ENCODE measurements around the gene IFNGR2. TPM values are rescaled to one million over a fixed set of nuclear protein-coding genes. Genes with fewer than 3 reads are reported as not detected.
A peak's percentile ranks its signal among the peaks of the same experiment; 100 is the strongest.
"Not testable (repeated sequence)": the region's sequence is repeated elsewhere in the genome, so short reads cannot be mapped to it uniquely, and the experiment has no call there.

Gene IFNGR2
- total RNA-seq, 1 donor from 2014 or later: 70.1 TPM

DNA sequence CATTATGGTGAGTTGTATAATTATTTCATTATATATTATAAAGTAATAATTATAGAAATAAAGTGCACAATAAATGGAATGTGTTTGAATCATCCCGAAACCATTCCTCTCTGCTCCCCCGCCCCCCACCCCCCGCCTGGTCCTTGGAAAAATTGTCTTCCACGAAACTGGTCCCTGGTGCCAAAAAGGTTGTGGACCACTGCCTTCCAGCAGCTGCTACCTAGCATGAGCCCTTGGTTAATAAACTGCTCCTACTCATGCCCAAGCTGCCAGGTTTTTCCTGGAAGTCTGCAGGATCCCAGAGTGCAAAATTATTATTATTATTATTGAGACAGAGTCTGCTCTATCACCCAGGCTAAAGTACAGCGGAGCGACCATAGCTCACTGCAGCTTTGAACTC lies 6.8 kb upstream of the IFNGR2 start:
- intact Hi-C loops (cut with DNase I): no loop called here
- no peak for DNase-seq (ENCODE audit: low spot score)
- ATAC-seq: no peak

GRCh38 chr21:33396951-33397350 lies 6.3 kb upstream of the IFNGR2 start:
- ATAC-seq (peak; percentile 57), DNase-seq (ENCODE audit: low spot score) (no peak)
- intact Hi-C loops (cut with DNase I): no loop called here

GRCh38 chr21:33397717-33398116 lies 5.5 kb upstream of the IFNGR2 start:
- intact Hi-C loops (cut with DNase I): no loop called here
- ATAC-seq: no peak
- DNase-seq (ENCODE audit: low spot score): no peak

- intact Hi-C loops (cut with DNase I): no loop called here
- ATAC-seq (no peak), DNase-seq (ENCODE audit: low spot score) (no peak)
Measured at GRCh38 chr21:33398361-33398760, 4.9 kb upstream of the IFNGR2 start.

DNA sequence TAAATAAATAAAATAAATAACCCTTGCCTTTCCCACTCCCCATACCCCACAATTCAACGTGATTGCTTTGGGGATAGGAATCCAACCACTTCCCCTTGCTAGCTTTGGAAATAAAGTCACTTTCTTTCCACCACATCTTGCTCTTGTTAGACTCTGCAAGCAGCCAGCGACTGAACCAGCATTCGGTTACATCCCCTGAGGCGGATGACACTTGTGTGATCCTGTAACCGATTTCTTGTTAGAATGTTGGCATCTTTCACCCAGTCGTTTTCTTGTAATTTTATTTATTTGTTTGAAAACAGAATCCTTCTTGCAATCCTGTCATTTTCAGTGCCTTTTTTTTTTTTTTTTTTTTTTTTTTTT lies 1.6 kb upstream of the IFNGR2 start:
- DNase-seq (ENCODE audit: low spot score) (no peak), ATAC-seq (no peak)
- intact Hi-C loops (cut with DNase I): no loop called here

DNA sequence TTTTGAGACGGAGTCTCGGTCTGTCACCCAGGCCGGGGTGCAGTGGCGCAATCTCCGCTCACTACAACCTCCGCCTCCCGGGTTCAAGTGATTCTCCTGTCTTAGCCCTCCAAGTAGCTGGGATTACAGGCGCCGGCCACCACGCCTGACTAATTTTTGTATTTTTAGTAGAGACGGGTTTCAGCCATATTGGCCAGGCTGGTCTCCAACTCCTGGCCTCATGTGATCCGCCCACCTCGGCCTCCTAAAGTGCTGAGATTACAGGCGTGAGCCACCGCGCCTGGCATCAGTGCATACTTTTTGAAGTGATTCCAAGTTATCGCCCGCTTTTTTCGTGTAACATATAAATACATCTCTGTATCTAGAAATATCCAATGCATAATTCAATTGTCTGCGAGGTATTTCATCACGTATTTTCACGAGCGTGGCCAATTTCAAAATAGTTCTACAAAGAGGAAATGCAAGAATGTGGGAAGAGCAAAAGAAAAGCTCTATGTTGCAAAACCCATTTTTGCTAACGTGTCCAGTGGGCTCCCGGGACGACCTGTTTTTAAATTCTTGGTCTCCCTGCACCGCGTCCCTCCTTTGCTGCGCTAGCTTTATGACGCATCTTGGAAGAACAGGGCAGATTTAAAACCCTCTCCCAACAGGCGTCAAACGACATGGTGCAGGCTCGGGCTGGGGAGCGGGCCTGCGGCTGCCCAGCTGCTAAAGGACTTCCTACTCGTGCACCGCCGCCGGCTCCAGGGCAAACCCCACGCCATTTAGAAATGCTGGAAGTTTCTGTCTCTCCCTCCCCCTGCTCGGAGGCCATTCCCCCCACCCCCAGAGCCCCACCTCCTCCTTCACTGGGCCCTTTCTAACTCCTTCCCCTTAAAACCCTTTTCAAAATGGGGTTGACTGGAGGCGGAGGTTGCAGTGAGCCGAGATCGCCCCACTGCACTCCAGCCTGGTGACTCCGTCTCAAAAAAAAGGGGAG lies 923 bp upstream of the IFNGR2 start:
- DNase-seq (ENCODE audit: low spot score) (peak; percentile 83), ATAC-seq (peak; percentile 66)
- intact Hi-C loops (cut with DNase I): no loop called here

DNA sequence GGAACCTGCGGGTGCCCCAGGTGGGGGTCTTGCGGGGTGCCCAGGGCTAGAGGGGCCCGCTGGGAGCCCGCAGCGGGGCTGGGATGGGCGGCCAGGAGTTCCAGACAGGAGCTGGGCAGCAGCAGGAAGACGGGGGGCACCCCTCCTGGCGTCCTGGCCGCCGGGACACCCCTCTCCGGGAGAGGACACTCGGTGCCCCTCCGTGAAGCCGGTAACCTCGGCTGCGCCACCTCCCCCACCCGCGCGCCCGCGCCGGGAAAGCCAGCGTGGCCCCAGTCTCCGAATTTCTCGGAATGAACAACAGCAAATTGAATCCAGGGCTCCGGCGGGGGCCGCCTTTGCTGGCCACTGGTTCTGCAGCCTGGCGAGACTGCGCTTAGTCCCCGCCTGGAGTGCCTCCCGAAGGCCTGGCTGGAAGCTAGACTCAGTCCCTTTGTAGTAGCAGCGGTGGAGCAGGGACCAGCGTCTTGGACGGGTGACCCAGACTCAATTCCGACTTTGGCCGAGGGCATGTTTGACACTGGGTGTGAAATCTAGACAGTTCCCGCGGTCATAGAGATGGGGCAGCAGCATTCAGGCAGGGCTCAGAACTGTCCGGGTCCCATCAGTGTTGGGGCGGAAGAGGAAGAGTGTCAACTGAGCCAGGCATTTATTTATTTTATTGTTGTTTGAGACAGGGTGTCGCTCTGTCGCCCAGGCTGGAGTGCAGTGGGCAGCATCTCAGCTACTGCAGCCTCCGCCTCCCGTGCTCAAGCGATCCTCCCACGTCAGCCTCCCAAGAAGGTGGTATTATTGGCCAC lies 773 bp downstream of the IFNGR2 start:
- peak; percentile 84 for DNase-seq (ENCODE audit: low spot score)
- ATAC-seq: peak; percentile 40
- intact Hi-C loops (cut with DNase I): no loop called here

- ATAC-seq (no peak), DNase-seq (ENCODE audit: low spot score) (no peak)
- intact Hi-C loops (cut with DNase I): no loop called here
Measured at GRCh38 chr21:33406493-33406892, 3.3 kb downstream of the IFNGR2 start.

DNA sequence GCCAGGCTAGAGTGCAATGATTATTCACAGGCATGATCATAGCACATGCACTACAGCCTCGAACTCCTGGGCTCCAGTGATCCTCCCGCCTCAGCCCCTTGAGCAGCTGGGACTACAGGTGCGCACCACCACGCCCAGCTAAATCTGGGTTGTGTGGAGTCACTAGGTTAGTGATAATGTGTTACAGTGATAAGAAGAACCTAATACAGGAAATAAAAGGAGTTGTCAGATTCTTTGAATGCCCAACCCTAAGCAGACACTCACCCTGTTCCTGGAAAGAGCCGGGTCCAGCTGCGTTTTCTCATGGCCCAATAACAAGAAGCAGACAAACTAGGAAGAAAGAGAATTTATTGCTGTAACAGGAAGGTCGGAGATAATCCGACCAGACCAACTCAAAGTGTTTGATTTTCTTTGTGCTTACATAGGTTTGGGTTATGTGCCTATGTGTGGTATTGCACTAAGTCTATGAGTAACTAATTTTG lies 8.8 kb downstream of the IFNGR2 start:
- DNase-seq (ENCODE audit: low spot score): no peak
- intact Hi-C loops (cut with DNase I): no loop called here
- ATAC-seq: peak; percentile 48

DNA sequence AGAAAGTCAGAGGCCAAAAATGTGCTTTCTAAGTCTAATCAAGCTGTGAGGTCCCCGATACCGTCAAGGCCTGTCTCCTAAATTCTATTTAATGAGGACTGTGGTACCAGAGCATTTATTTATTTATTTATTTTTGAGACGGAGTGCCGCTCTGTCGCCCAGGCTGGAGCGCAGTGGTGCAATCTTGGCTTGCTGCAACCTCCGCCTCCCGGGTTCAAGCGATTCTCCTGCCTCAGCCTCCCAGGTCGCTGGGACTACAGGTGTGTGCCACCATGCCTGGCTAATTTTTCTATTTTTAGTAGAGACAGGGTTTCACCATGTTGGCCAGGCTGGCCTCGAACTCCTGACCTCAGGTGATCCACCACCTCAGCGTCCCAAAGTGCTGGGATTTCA lies 9.2 kb downstream of the IFNGR2 start:
- DNase-seq (ENCODE audit: low spot score); ATAC-seq; intact Hi-C loops (cut with DNase I): not testable (repeated sequence)

- intact Hi-C loops (cut with DNase I): no loop called here
- ATAC-seq: no peak
- no peak for DNase-seq (ENCODE audit: low spot score)
Measured at GRCh38 chr21:33412832-33413519, 9.8 kb downstream of the IFNGR2 start.

DNA sequence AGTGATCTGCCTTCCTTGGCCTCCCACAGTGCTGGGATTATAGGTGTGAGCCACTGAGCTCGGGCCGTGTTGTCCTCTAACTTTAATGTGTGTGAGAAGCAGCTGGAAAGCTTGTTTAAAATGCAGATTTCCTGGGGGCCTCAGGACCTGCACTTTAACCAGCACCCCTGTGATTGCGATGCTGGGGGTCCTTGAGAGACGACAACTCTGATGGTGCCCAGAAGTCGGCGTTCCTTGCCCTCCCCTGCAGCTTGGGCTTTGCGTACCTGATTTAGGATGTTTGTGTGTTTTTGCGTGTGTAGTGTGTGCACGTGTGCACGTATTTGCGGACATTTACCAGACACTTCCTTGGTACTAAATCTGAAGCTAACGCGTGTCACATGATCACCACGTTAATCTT lies 10.9 kb downstream of the IFNGR2 start:
- intact Hi-C loops (cut with DNase I): no loop called here
- no peak for DNase-seq (ENCODE audit: low spot score)
- ATAC-seq: no peak

DNA sequence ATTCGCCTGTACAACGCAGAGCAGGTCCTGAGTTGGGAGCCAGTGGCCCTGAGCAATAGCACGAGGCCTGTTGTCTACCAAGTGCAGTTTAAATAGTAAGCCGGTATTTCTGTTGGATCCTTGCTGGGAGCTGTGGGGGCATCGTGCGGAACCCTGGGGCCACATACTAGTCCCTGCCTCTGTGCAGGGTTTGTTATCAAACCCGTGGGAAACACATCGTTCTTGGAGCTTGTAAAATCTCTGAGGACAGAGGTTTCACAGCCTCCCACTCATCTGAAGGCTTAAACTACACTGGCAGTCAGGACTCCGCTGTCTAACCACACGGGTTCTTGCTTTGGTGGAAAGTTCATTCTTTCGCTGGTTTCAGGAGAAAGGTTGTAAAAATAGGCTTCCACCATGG lies 11.7 kb downstream of the IFNGR2 start:
- no peak for ATAC-seq
- no peak for DNase-seq (ENCODE audit: low spot score)
- intact Hi-C loops (cut with DNase I): no loop called here

- intact Hi-C loops (cut with DNase I): no loop called here
- DNase-seq (ENCODE audit: low spot score) (peak; percentile 88), ATAC-seq (peak; percentile 92)
Measured at GRCh38 chr21:33418691-33419090, 15.5 kb downstream of the IFNGR2 start.

GRCh38 chr21:33419538-33420123 lies 16.4 kb downstream of the IFNGR2 start:
- intact Hi-C loops (cut with DNase I): no loop called here
- no peak for DNase-seq (ENCODE audit: low spot score)
- peak; percentile 93 for ATAC-seq

GRCh38 chr21:33421713-33422393 lies 18.6 kb downstream of the IFNGR2 start:
- no peak for ATAC-seq
- no peak for DNase-seq (ENCODE audit: low spot score)
- intact Hi-C loops (cut with DNase I): no loop called here

- no peak for DNase-seq (ENCODE audit: low spot score)
- intact Hi-C loops (cut with DNase I): no loop called here
Measured at GRCh38 chr21:33424214-33424613, 21.0 kb downstream of the IFNGR2 start.

GRCh38 chr21:33425825-33426224 lies 22.6 kb downstream of the IFNGR2 start:
- ATAC-seq (no peak), DNase-seq (ENCODE audit: low spot score) (no peak)
- intact Hi-C loops (cut with DNase I): no loop called here

More at GRCh38 chr21:33424214-33424613, 21.0 kb downstream of the IFNGR2 start:
- no peak for ATAC-seq

Data from sciatic nerve (tissue), 2 donors.